Measurements from ENCODE around the gene AMFR. TPM values are rescaled to one million over a fixed set of nuclear protein-coding genes. Genes with fewer than 3 reads are reported as not detected.

AMFR gene
- total and polyA plus RNA-seq, 10 of the 15 experiments (the other 5 are each of a cell fraction or from before 2014, with no cell fraction given): 8.2 to 67.6 (median 28.1) TPM

DNA sequence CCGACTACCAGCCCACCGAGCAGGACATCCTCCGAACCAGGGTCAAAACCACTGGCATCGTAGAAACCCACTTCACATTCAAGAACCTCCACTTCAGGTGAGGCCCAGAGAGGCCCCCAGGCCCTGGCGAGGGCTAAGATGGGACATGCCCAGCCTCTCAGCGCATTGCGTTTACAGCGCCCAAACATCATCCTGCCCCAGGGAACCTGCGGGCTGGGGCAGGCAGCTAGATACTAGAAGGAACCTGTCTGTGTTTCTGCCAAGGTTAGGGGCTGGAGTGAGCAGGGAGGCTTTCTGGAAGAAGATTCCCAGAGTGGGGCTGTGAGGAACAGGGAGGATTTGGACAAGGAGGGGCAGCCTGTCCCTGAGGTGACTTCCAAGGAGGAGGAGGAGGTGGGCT lies 90.6 kb downstream of the AMFR start:
- ChIA-PET POLR2A (no interaction called here), SMC1A (ENCODE audit: uncharacterized antibody, unreplicated experiment) (interaction anchor here (0.6 kb wide), 1 partner anchor 49 kb away, joined by 3 read pairs; no protein-coding TSS in a partner anchor), RAD21 (ENCODE audit: unreplicated experiment) (no interaction called here), CTCF (no interaction called here)
- intact Hi-C loops (cut with micrococcal nuclease; ENCODE audit: unreplicated experiment) (no loop called here), in situ Hi-C loops (cut with MboI) (no loop called here)
- H2AFZ ChIP-seq (ENCODE audit: control insufficient read depth, low read depth, low read length): no peak overlapping the region
- TF ChIP-seq CHD2 (IDR thresholded peaks at IDR 0.05; ENCODE audit: borderline replicate concordance, low read depth, low read length) (no peak), POU2F2 (IDR thresholded peaks at IDR 0.05; ENCODE audit: borderline replicate concordance, low read depth, low read length) (no peak), NBN (IDR thresholded peaks at IDR 0.05) (no peak), JUNB (IDR thresholded peaks at IDR 0.05) (no peak), MYB (IDR thresholded peaks at IDR 0.05; ENCODE audit: borderline replicate concordance, low read depth, low read length) (no peak), PML (IDR thresholded peaks at IDR 0.05; ENCODE audit: low read length) (no peak), CHD4 (IDR thresholded peaks at IDR 0.05) (no peak), ATF7 (IDR thresholded peaks at IDR 0.05; ENCODE audit: low read depth) (no peak), KAT2A (conservative IDR thresholded peaks at IDR 0.05; ENCODE audit: control insufficient read depth, low read depth, low read length) (no peak), RAD51 (IDR thresholded peaks at IDR 0.05) (no peak), FOS (IDR thresholded peaks at IDR 0.05; ENCODE audit: borderline replicate concordance, extremely low read depth, insufficient read length) (no peak), WRNIP1 (IDR thresholded peaks at IDR 0.05; ENCODE audit: borderline replicate concordance, low read depth, low read length) (no peak), MXI1 (IDR thresholded peaks at IDR 0.05; ENCODE audit: low read depth, low read length) (no peak)
- TF ChIP-seq, protein P1, sequence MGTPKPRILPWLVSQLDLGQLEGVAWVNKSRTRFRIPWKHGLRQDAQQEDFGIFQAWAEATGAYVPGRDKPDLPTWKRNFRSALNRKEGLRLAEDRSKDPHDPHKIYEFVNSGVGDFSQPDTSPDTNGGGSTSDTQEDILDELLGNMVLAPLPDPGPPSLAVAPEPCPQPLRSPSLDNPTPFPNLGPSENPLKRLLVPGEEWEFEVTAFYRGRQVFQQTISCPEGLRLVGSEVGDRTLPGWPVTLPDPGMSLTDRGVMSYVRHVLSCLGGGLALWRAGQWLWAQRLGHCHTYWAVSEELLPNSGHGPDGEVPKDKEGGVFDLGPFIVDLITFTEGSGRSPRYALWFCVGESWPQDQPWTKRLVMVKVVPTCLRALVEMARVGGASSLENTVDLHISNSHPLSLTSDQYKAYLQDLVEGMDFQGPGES (IDR thresholded peaks at IDR 0.05): no peak
- TF ChIP-seq, protein P2, sequence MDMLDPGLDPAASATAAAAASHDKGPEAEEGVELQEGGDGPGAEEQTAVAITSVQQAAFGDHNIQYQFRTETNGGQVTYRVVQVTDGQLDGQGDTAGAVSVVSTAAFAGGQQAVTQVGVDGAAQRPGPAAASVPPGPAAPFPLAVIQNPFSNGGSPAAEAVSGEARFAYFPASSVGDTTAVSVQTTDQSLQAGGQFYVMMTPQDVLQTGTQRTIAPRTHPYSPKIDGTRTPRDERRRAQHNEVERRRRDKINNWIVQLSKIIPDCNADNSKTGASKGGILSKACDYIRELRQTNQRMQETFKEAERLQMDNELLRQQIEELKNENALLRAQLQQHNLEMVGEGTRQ (IDR thresholded peaks at IDR 0.05; ENCODE audit: borderline replicate concordance, low read depth, low read length): no peak
- TF ChIP-seq, protein P3, sequence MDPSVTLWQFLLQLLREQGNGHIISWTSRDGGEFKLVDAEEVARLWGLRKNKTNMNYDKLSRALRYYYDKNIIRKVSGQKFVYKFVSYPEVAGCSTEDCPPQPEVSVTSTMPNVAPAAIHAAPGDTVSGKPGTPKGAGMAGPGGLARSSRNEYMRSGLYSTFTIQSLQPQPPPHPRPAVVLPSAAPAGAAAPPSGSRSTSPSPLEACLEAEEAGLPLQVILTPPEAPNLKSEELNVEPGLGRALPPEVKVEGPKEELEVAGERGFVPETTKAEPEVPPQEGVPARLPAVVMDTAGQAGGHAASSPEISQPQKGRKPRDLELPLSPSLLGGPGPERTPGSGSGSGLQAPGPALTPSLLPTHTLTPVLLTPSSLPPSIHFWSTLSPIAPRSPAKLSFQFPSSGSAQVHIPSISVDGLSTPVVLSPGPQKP (IDR thresholded peaks at IDR 0.05; ENCODE audit: low read depth, low read length): no peak
- TF ChIP-seq, protein P4, sequence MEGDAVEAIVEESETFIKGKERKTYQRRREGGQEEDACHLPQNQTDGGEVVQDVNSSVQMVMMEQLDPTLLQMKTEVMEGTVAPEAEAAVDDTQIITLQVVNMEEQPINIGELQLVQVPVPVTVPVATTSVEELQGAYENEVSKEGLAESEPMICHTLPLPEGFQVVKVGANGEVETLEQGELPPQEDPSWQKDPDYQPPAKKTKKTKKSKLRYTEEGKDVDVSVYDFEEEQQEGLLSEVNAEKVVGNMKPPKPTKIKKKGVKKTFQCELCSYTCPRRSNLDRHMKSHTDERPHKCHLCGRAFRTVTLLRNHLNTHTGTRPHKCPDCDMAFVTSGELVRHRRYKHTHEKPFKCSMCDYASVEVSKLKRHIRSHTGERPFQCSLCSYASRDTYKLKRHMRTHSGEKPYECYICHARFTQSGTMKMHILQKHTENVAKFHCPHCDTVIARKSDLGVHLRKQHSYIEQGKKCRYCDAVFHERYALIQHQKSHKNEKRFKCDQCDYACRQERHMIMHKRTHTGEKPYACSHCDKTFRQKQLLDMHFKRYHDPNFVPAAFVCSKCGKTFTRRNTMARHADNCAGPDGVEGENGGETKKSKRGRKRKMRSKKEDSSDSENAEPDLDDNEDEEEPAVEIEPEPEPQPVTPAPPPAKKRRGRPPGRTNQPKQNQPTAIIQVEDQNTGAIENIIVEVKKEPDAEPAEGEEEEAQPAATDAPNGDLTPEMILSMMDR (IDR thresholded peaks at IDR 0.05 in 2 of 3, conservative IDR thresholded peaks at IDR 0.05 in 1 of 3; ENCODE audit: control insufficient read depth in 2 of 3, extremely low read depth in 1 of 3, insufficient read depth in 1 of 3, low read depth in 3 of 3, low read length in 3 of 3): no peak
- H3K4me1 ChIP-seq (ENCODE audit: control insufficient read depth, insufficient read depth, low read length): no peaks in the 10 kb centered on the region
- no peaks in the 10 kb centered on the region for H3K9me3 ChIP-seq (replicated peaks; ENCODE audit: control insufficient read depth, insufficient read depth, low read length)
- 55% methylated on average over 9 of the region's 9 CpGs for WGBS (ENCODE audit: insufficient coverage, insufficient replicate concordance, low lambda C conversion rate, missing lambda C conversion rate)
- DNase-seq (ENCODE audit: low read depth, low spot score) (no peak), FAIRE-seq (no peak), ATAC-seq (no peak)
- H3K27me3 ChIP-seq (replicated peaks in 1 of 2; ENCODE audit: control insufficient read depth in 2 of 2, insufficient read depth in 2 of 2, low read length in 1 of 2): no peaks in the 10 kb centered on the region; a peak in 1 of 4 replicates
- H3K27ac ChIP-seq (ENCODE audit: control insufficient read depth, insufficient read depth): no peak overlapping the region
- H3K79me2 ChIP-seq (ENCODE audit: control insufficient read depth, insufficient read depth, low read length): no peaks in the 10 kb centered on the region
- no peaks in the 10 kb centered on the region for H4K20me1 ChIP-seq (ENCODE audit: control insufficient read depth, insufficient read depth)
- no peak overlapping the region for H3K4me3 ChIP-seq
- H3K9ac ChIP-seq (ENCODE audit: control insufficient read depth, insufficient read depth, low read length): no peak overlapping the region
- H3K4me2 ChIP-seq (ENCODE audit: control insufficient read depth, insufficient read depth): no peak overlapping the region
- H3K36me3 ChIP-seq (ENCODE audit: control insufficient read depth in 2 of 2, insufficient read depth in 2 of 2, low read length in 1 of 2): no peaks in the 10 kb centered on the region
- BruUV-seq (replicated peaks): no TSS peak

All from GM12878 (cell line).